GF-D8 (cell line): ENCODE data around the gene ANO7.
A peak's percentile ranks its signal among the peaks of the same experiment; 100 is the strongest.
"Not testable (repeated sequence)": the region's sequence is repeated elsewhere in the genome, so short reads cannot be mapped to it uniquely, and the experiment has no call there.

Experiments
- DNase-seq: peaks from one replicate; lab custom pipeline; 2025; lab: John Stamatoyannopoulos, UW

The ANO7 gene

GRCh38 chr2:241190291-241190981, 2.0 kb downstream of the ANO7 start:
- no peak for DNase-seq

- DNase-seq, result no peak
These were observed 2.6 kb downstream of the ANO7 start for GRCh38 chr2:241191081-241191480.

- no peak for DNase-seq
These were observed 4.8 kb downstream of the ANO7 start for GRCh38 chr2:241193271-241193670.

- DNase-seq, result no peak
These were observed 6.3 kb downstream of the ANO7 start for GRCh38 chr2:241194811-241195210.

GRCh38 chr2:241195506-241196130, 7.1 kb downstream of the ANO7 start:
- DNase-seq, result no peak

- not testable (repeated sequence) for DNase-seq
These were observed 8.8 kb downstream of the ANO7 start for GRCh38 chr2:241197246-241197645.

GRCh38 chr2:241197947-241198346, 9.5 kb downstream of the ANO7 start:
- DNase-seq, result no peak

- DNase-seq, result no peak
These were observed 10.2 kb downstream of the ANO7 start for GRCh38 chr2:241198381-241199279.

GRCh38 chr2:241199286-241199685, 10.8 kb downstream of the ANO7 start:
- DNase-seq, result no peak

- peak; percentile 53 for DNase-seq
These were observed 11.7 kb downstream of the ANO7 start for GRCh38 chr2:241199897-241200821.

GRCh38 chr2:241200822-241201395, 12.4 kb downstream of the ANO7 start:
- DNase-seq, result peak; percentile 68

- no peak for DNase-seq
These were observed 13.2 kb downstream of the ANO7 start for GRCh38 chr2:241201445-241202267.

GRCh38 chr2:241202268-241202585, 13.8 kb downstream of the ANO7 start:
- DNase-seq, result no peak

GRCh38 chr2:241202681-241203080, 14.2 kb downstream of the ANO7 start:
- DNase-seq, result no peak

- no peak for DNase-seq
These were observed 14.9 kb downstream of the ANO7 start for GRCh38 chr2:241203218-241204009.

- no peak for DNase-seq
These were observed 15.5 kb downstream of the ANO7 start for GRCh38 chr2:241204010-241204384.

- DNase-seq, result no peak
These were observed 16.0 kb downstream of the ANO7 start for GRCh38 chr2:241204490-241204889.

- DNase-seq, result no peak
These were observed 16.6 kb downstream of the ANO7 start for GRCh38 chr2:241205086-241205485.

- no peak for DNase-seq
These were observed 18.7 kb downstream of the ANO7 start for GRCh38 chr2:241207151-241207550.

GRCh38 chr2:241207641-241208040, 19.2 kb downstream of the ANO7 start:
- no peak for DNase-seq
